Activated T-cell treated with anti-CD3 and anti-CD28 coated beads for 1 hour (primary cell): ENCODE results near the gene KDM4D.
"Not testable (repeated sequence)": the region's sequence is repeated elsewhere in the genome, so short reads cannot be mapped to it uniquely, and the experiment has no call there.

Experiments used
- DNase-seq: peaks from one replicate; pipeline ENCODE4 v3.0.0-alpha.2; 2020; ENCODE audit warnings: low read depth

Gene KDM4D

DNA sequence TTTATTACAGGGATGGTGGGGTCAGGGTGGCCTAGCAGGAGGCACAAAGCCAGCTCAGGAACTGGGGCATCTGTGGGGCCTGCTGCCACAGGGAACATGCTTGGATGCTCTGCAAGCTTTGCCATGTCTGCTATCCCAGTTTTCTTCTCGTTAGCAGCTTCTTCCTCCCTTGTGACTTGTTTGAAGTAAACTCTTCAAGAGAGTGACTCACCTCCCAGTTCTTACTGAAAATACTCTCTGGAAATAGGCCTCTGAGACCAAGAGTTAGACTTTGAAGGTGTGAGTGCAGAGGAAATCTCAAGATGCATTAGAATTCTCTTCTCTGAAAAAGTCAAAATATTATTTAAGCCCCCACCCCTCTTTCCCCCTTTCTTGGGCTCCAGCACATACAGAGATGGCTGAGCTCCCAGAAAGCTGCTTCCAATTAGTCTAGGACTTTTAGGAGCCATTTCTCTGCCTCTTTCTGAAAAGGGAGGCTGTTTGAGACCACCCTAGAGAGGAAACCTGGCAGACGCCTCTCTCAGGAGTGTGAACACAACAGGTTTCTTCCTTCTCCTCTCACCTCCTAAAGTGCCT, 15.3 kb upstream of the KDM4D start:
- DNase-seq = no peak

DNA sequence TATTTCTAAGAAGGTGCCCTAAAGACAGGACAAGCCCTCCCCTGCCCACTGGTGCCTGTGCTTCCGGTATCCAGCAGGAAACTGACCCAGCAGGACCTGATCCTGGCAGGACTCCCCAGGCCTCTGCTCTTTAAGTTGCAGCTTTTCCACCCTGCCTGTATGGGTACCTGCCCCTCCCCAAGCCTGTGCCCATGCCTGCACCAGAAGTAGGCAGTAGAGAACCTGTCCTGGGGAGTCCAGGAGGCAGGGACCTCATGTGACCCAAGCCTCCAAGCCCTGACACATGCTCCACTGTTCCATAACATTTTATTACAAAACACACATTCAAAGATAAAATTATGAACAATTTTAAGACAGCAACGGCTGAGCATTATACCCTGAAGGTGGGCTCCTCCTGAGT, 14.3 kb upstream of the KDM4D start:
- DNase-seq = no peak

DNA sequence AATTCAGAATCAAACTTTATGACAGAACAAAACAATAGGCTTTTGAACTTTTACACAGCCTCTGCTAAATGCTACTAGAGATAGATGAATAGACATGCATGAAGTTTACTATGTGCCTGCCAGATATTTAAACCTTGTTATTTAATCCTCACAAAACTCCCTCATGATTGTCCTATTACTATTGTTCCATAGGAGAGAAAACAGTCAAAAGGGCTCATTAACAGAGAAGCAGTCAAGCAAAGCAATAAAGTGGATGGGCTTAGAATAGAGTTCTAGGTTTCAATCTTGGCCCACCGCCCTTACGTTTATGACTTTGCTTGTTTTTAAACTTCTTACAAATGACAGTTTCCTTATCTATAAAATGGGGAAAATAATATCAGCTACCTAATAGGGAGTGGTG, 13.0 kb upstream of the KDM4D start:
- DNase-seq = no peak

GRCh38 chr11:94961255-94961654, 12.3 kb upstream of the KDM4D start:
- DNase-seq = no peak

- no peak for DNase-seq
Measured at GRCh38 chr11:94964934-94965333, 8.6 kb upstream of the KDM4D start.

- no peak for DNase-seq
Measured at GRCh38 chr11:94968334-94968958, 5.1 kb upstream of the KDM4D start.

- no peak for DNase-seq
Measured at GRCh38 chr11:94972700-94973098, 810 bp upstream of the KDM4D start.

GRCh38 chr11:94974178-94974577, 669 bp downstream of the KDM4D start:
- no peak for DNase-seq

- DNase-seq = no peak
Measured at GRCh38 chr11:94975599-94975998, 2.1 kb downstream of the KDM4D start.

DNA sequence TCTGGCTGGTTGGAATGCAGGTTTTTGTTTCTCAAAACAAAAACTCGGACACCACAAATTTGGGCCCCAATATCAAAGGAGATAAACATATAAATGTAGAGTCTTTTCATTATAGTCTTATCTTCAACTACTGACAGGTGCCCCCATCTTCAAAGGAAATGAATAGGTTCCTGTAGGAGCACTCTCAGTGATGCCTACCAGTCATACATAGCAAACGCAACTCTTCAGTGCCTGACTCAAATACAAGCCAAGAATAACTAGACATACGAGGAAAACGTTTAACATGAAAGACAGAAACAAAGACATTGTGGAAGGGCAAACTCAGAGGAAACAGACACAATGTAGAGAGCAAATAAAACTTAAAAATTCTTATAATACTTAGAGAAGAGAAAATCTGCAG, 13.9 kb downstream of the KDM4D start:
- DNase-seq = no peak

DNA sequence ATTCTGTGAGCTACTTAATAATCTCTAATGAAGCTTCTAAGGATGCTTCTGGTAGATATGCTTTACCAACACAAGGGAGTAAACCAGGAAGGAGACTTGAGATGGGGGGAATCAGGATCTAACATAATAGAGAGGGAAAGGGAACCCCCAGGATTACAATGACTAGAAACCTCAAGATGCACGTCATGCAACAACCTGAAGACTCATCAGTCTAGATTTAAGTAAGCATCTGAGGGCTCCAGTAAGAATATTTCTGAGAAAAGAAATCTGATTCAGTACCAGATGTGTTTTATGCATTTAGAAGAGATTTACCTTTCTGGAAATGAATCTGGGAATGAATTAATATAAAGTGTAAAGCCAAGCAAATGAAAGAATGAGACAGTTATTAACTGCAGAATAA, 15.2 kb downstream of the KDM4D start:
- no peak for DNase-seq

DNA sequence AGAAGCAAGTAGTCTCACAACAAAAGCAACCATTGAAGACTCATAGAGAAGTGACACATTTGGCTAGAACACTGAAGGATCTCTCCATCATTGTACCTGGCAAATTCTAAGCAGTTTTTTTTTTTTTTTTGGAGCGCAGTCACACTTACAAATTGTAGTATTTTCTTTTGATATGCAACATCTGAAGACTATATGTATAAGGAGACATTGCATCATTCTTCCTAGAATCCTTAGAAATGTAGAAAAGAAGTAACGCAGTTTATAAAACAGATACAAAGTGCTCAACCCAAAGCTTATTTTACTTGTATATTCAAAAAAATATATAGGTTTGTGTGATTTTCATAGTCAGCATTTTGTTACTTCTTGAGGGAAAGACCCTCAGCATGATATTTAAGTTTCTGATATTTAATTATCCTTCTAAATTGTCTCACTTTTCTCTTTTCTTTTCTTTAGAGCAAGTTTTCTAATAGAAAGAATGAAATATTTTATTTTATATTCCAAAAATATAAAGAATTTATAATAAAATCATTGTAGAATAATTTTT, 20.0 kb downstream of the KDM4D start:
- DNase-seq = no peak

- DNase-seq = no peak
Measured at GRCh38 chr11:94997437-94997836, 23.9 kb downstream of the KDM4D start.

GRCh38 chr11:94998285-94998684, 24.8 kb downstream of the KDM4D start:
- no peak for DNase-seq

DNA sequence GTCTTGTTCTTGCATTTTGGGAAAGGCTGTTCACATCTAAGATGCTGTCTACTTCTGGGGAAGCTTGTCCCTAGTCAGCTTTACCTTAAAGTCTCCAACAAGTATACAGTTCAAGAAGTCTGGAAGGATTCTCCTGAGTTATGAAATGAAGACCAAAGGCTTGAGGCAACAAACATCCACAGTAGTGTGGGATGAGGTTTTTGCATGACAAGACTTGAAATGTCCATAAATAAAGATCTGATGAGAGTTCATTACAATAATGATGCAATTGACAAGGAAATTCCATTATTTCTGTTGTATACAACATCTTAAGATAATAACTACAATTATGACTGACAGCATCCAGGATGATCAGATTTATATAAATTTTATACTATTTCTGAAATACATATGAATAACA, 30.2 kb downstream of the KDM4D start:
- no peak for DNase-seq

- DNase-seq = no peak
Measured at GRCh38 chr11:95005642-95006041, 32.1 kb downstream of the KDM4D start.

DNA sequence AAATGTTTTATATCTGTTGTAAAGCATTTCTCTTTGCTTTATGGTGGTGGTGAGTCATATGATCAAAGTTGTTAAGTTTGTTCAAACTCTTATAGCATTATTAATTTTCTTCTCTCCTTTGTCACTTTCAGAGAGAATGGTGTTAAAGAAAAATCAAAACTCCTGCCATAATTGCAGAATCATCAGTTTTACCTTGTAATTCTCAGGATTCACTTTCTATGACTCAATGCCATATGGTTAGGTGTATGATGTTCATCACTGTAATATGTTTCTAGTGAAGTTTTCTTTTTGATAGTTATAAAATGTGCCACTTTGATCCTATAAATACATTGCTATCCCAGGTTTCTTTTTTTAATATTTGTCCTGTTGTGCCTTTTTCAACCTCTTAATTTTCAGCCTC, 37.9 kb downstream of the KDM4D start:
- no peak for DNase-seq

DNA sequence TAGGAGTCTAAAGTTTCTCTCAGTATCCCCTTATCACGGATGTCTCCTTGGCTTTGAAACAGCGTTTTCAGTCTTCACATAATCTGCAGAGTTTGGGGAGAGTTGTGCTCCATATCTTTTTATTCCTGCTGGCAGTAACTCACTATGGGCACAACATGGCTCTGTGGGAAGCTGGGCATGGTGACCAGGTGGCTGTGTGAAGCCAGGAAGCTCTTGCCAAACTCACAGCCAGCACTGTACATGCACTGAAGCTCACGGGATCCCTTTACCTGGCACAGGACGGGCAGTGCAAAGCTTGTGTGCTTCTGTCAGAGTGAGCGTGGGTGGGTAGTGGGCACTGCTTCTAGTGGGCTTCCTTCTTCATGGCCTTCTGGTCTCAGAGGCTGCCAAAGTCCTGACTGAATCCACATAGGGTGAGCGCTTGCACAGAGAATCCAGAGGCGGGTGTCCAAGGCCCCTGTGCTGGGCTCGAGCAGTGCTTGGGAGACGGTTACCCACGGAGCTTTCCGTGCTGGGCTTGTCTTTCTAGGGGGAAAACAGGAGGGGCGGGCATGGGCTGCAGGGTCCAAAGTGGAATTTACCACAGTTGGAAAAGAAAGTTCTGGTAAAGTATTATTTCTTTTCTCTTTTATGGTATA, 40.8 kb downstream of the KDM4D start:
- DNase-seq = no peak

GRCh38 chr11:95016139-95016538, 42.6 kb downstream of the KDM4D start:
- no peak for DNase-seq

DNA sequence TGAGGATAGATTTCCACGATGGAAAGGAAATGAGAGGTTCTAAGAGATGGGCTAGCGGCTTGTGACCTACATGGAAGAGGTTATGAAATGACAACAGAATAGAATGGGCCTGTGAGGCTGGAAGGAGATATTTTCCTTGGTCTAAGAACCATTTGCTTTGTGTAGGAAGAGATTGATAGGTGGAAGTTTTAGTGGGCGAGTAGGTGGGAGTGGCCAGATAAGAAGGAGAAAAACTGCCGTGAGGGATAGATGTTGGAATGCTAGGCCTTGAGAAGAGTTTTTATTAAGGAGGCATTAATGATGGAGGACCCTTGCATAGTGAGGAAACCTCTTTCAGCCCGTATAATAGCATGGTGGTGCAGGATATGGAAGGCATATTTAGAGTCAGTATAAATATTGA, 48.0 kb downstream of the KDM4D start:
- DNase-seq = not testable (repeated sequence)

GRCh38 chr11:95024958-95025357, 51.4 kb downstream of the KDM4D start, which contains the start of gene KDM4E:
Gene KDM4E, plus strand, starts transcription at chr11:95025258. Its CDS starts 300 bp downstream, at chr11:95025558.
- no peak for DNase-seq

DNA sequence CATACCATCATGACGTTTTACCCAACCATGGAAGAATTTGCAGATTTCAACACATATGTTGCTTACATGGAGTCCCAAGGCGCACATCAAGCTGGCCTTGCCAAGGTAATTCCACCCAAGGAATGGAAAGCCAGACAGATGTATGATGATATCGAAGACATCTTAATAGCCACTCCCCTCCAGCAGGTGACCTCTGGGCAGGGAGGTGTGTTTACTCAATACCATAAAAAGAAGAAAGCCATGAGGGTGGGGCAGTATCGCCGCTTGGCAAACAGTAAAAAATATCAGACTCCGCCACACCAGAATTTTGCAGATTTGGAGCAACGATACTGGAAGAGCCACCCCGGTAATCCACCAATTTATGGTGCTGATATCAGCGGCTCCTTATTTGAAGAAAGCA, 52.1 kb downstream of the KDM4D start:
- not testable (repeated sequence) for DNase-seq

- DNase-seq = no peak
Measured at GRCh38 chr11:95028357-95028756, 54.8 kb downstream of the KDM4D start.
